ENCODE data around the gene MBD3L3.
"Not testable (repeated sequence)": the region's sequence is repeated elsewhere in the genome, so short reads cannot be mapped to it uniquely, and the experiment has no call there.

MBD3L3 gene

DNA sequence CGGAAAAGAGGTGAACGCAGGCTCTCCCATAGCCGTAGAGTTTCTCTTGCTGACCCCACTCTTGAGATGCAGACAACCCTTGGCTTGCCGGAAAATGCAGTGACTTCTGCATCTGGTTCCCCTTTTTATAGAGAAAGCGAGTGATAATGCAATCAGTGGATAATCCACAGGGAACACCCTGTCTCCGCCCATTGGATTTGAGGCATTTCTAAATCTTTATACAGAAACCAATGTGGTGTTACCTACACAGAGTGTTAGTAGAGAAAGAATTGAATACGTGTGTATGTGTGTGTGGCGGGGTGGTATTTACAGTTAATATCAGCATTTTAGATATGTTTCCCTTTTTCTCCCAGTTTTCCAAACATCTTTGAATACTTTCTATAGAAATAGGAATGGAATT is at the start of gene MBD3L3:
TSS of gene MBD3L3 (minus strand) at position 101 of the 400 bp plus-strand sequence. CDS start at position 30, 71 bp downstream.
- DNase-seq: not testable (repeated sequence)

DNA sequence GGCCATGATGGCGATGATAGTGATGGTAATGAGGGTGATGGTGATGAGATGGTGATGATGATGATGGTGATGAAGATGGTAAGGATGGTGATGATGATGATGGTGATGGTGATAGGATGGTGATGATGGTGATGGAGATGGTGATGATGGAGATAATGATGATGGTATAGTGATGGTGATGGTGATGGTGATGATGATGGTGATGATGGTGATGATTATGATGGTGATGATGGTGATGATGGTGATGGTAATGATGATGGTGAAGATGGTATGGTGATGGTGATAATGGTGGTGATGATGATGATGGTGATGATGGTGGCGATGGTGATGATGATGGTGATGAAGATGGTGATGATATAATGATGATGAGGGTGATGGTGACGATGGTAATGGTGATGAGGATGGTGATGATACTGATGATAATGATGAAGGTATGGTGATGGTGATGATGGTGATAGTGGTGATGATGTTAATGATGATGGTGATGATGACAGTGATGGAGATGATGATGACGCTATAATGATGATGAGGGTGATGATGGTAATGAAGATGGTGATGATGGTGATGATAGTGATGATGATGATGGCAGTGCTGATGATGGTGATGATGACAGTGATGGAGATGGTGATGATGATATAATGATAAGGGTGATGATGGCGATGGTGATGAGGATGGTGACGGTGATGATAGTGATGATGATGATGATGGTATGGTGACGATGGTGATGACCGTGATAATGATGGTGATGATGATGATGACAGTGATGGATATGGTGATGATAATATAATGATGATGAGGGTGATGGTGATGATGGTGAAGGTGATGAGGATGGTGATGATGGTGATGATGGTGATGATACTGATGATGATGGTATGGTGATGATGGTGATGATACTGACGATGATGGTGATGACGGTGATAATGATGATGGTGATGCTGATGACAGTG is 48.5 kb upstream of the MBD3L3 start:
- DNase-seq: no peak

DNA sequence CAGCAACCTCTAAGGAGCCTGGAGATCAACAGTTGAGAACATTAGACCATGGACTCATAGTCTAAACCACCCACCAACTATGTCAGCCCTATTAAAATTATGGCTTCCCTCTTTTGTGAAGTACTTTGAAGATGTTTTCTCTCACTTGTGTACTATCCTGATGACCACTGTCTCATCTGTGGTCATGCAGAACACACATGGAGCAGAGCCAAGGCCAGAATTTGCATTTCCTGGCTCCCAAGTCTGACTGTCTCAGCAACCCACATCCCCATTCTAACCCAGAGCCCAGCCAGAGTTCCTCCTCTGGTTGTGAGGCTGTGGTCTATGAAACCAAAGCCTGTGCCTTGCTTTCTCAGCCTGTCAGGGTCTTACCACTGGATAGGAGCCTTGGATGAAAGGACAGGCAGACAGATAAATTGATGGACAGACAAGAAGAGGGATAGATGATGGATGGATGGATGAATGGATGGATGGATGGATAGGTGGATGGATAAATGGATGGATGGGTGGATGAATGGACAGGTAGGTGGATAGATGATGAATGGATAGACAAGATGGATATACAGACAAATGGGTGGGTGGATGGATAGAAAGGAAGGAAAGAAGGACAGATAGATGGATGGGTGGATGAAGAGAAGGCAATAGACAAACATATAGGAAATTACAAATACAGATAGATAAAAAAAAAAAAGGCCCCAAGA is 46.4 kb upstream of the MBD3L3 start:
- DNase-seq: no peak

DNA sequence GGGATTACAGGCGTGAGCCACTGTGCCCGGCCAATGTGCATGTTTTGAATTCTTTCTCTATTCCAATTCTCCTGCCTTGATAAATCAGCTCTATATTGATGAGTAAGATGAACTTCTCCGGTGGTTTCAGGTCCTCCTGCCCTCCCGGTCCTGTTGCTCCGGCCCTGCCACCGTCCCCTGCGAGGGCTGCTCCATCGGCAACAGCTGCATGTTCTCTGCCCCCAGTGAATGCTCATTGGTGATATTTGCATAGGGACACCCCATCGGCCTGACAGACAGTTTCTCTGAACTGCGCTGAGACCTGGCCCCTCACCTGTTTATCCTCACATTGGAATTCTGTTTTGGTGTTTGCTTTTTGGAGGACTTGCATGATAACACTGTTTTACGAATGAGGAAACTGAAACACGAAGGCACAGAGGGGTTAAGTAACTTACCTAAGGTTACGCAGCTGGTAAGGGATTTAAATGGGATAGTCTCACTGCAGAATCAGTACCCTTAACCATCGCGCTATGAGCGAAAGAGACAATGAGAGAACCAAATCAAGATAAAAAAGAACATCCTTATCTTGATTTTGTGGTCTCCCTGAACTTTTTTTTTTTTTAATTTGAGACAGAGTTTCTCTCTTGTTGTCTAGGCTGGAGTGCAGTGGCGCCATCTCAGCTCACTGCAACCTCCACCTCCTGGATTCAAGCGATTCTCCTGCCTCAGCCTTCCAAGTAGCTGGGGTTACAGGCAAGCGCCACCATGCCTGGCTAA is 43.2 kb upstream of the MBD3L3 start:
- DNase-seq: no peak

DNA sequence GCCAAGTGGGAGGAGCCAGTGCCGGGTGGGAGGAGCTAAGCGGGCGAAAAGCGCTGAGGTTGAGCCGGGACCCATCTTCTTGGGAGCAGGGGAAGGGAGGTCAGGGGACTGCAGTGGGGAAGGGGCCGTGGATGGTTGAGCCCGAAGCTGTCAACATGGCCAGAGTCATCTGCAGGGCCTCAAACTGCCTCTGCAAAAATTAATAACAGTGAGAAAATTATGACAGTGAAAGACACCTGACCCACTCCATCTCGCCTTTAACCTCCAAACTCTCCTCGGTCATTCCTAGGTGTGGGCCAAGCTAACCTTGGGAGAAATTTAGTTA is 41.1 kb upstream of the MBD3L3 start:
- peak; percentile 76 for DNase-seq

DNA sequence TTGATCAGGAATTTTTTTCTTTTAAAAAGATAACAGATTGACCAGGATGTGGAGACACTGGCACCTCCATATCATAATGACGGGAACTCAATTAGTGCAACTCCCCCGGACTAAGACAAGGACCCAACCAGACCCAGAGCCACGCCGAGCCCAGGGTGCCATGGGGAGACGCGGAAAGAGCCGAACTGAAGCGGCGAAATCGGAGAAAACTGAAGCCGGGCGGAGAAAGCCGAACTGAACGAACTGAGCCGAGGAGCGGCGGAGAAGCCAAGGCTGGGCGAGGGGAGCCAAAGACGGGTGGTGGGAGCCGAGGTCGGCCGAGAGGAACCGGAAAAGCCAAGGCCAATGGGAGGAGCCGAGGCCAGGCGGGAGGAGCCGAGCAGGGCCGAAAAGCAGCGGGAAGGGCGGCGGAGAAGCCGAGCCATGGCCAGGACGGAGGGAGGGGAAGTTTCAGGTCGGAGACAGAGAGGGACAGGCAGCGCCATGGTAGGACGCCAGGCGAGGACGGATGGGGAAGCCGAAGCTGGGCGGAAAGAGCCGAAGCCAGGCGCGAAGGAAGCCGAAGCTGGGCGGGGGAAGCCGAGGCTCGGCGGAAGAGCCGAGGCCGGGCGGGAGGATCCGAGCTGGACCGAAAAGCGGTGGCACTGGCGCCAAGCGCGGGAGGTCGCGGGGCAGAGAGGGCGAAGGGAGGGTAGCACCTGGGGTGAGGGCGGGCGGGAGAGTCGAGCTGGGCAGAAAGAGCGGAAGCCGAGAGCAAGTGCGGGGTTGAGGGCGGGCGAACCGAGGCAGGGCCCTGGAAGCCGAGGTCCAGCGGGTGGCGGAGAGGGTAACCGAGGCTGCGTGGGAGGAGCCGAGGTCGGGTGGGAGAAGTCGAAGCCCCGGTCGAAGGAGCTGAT is 40.5 kb upstream of the MBD3L3 start:
- DNase-seq: peak; percentile 89

DNA sequence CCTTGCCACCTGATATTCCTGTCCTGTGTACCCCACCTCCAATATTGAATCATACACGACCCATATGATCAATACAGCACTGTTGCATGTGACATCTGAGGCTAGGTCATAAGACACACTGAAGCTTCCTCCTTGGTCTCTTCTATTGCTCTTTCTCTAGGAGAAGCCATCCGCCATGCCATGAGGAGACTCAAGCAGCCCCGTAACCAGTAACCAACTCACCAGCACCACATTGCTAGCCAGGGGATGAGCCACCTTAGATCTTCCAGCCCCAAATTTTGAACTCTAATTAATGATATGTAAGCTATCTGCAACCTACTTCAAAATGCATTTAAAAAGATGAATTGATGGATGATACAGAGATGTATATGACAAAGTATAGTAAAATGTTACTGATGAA is 39.6 kb upstream of the MBD3L3 start:
- no peak for DNase-seq

DNA sequence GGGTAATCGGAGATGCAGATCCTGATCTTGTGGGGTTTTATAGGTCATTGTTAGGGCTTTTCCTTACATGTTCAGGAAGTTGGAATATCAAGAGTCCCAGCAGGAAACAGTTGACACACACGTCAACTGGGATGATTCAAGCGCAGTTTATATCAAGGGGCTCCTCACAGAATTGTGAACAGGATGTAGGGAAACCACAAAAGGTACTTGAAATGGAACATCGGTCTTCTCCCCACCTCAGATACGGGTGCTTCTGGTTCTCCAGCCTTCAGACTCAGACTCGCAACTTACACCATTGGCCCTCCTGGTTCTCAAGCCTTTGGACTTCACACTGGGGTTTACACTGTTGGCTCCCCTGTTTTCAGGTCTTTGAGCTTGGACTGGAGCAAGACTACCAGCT is 30.5 kb upstream of the MBD3L3 start:
- no peak for DNase-seq

DNA sequence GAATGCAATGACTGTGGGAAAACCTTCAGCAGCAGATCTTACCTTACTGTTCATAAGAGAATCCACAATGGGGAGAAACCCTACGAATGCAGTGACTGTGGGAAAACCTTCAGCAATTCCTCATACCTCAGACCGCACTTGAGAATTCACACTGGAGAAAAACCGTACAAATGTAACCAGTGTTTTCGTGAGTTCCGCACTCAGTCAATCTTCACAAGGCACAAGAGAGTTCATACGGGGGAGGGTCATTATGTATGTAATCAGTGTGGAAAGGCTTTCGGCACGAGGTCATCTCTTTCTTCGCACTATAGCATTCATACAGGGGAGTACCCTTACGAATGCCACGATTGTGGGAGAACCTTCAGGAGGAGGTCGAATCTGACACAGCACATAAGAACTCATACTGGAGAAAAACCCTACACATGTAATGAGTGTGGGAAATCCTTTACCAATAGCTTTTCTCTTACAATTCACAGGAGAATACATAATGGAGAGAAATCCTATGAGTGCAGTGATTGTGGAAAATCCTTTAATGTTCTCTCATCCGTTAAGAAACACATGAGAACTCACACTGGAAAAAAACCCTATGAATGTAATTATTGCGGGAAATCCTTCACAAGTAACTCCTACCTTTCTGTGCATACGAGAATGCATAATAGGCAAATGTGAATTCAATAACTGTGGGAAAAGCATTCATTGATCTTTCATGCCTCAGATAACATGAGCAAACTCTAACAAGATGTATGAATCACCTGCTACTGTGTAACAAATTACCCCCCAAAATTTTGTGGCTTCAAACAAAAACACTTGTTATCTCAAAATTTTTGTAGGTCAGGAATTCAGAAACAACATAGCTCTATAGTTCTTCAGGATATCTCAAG is 24.8 kb upstream of the MBD3L3 start:
- no peak for DNase-seq

DNA sequence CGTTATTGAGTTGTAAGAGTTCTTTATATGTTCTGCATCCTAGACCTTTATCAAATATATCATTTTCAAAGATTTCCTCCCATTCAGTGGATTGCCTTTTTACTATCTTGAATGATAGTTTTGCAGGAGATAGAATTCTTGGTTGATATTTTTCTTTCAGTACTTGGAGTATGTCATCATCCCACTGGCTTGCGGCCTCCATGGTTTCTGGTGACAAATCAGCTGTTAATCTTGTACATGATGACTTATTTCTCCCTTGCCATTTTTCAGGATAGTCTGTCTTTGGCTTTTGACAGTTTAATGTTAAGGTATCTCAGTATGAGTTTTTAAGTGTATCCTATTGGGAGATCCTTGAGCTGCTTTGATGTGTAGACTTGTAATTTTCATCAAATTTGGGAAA is 19.5 kb upstream of the MBD3L3 start:
- DNase-seq: no peak

DNA sequence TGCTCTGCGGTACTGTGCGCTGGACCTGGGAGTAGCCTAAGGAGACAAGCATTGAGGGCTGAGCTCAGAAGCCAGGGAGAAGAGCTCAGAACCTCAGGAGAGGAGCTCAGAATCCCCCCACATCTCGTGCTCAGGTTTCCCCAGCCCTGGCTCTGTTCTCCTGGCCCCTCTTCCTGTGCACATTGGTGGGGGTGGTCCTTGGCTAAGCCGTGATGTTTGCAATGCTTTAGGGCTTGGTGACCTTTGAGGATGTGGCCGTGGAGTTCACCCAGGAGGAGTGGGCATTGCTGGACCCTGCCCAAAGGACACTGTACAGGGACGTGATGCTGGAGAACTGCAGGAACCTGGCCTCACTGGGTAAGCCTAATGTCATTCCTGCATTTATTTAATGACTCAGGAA is 17.7 kb upstream of the MBD3L3 start:
- DNase-seq: no peak

DNA sequence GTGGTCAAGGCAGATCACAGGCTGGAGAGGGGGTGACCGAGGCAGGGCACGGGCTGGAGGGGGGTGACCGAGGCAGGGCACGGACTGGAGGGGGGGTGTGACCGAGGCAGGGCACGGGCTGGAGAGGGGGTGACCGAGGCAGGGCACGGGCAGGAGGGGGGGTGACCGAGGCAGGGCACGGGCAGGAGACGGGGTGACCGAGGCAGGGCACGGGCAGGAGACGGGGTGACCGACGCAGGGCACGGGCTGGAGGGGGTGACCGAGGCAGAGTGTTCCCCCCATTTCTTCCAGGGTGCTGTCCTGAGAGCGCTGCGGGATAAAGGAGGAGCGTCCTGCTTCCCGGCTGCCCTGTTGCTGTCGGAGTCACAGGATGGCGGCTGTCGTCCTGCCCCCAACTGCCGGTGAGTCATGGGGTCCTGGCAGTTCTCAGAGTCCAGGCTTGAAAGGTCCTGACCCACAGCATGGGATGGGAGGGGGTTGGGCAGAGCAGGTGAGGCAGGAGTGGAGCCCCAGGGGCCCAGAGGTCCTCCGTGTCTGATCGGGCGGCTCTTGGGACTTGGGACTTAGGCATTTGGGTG is 16.3 kb upstream of the MBD3L3 start:
- no peak for DNase-seq

DNA sequence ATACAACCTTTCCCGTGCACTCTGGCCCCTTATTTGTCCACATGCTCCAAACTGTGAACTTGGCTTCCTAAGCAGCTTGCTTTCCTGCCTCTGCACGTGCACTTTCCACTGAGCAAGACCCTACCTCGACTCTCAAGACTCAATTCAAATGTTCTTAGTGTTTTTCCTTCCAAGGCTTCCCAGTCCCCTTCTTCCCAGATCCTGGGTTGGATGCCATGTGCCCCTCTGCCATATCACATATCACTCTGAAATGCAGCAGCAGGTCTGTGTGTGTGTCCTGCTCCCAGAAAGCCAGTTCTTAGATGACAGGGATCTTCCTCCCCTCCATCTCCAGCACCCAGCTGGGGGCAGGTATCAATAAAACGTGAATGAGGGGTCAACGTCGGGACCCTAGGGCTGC is 14.1 kb upstream of the MBD3L3 start:
- DNase-seq: no peak

DNA sequence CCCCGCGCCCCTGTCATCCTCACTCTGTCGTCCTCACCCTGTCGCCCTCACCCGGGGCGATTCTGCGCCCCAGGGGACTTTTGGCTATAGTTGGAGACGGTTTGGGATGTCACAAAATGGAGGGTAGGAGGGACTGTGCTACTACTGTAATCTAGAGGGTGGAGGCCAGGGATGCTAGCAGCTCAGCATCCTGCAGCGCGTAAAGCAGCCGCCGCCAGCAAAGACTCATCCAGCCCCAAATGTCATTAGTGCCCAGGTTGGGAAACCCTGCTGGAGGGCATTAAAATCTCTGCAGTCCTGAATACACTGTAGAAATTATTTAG is 11.4 kb upstream of the MBD3L3 start:
- no peak for DNase-seq

DNA sequence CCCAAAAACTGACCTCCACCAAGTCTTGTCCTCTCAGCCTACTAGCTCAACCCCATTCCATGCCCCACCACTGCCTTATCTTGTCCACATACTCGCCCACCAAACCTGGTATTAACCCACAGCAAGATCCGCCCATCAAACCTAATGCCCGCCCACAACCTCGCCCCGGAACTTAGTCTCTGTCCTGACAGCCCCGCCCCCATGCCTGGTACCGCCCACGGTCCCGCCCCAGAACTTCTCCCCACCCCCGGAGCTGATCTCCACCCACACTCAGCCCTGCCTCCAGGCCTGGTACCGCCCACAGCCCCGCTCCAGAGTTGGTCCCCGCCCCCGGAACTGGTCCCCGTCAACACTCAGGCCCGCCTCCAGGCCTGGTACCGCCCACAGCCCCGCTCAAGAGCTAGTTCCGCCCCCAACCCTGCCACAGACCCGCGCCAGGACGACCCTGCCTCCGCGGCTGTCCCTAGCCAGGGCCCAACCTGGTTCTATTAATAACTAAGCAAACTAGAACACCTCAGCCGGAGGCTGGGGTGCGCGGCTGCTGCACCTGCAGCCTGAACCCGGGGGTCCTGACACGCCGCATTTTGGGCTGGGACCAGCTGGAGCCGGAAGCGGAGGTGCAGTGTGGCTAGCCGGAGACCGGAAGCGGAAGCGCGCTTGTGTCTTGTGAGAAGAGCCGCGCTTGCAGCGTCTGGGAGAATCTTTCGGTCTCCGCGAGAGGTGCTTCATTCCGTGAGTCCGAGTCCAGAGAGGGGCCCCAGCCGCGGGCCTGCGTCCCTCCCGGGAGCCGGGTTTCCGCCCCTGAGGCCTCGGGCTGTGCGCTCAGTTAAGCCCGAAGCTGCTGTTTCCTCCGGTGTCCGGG is 10.8 kb upstream of the MBD3L3 start, which contains the start of gene ZNF557:
TSS of gene ZNF557 (plus strand) at position 662 of the 862 bp plus-strand sequence. CDS start 5,372 bp downstream, outside the sequence.
- DNase-seq: peak; percentile 98

DNA sequence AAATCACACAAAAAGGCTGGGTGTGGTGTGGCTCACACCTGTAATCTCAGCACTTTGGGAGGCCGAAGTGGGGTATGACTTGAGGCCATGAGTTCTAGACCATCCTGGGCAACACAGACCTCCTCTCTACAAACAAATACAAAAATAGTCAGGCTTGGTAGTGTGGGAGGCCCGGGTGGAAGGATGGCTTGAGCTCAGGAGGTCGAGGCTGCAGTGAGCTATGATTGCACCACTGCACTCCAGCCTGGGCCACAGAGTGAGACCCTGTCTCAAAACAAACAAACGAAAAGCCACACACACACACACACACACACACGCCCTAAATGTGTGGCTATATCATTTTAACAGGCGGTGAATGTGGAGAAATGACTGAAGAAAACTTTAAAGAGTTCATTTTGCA is 10.1 kb upstream of the MBD3L3 start:
- no peak for DNase-seq

DNA sequence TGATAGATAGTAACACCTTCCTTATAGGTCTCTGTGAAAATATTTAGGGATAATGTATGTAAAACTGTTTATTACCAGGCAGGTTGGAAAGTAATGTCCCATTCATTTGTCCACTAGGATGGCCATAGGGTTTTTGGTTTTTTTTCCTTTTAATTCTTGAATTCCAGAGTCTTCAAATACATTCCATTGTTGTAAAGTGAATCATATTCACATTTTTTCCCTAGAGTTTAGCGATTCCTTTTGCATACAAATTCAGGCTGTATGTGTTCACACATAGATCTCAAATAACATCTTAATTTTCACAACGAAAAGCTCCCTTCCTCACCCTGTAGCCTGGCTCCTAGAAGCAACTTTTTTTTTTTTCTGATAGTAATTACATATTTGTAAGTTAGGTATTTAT is 9.2 kb upstream of the MBD3L3 start:
- DNase-seq: no peak

DNA sequence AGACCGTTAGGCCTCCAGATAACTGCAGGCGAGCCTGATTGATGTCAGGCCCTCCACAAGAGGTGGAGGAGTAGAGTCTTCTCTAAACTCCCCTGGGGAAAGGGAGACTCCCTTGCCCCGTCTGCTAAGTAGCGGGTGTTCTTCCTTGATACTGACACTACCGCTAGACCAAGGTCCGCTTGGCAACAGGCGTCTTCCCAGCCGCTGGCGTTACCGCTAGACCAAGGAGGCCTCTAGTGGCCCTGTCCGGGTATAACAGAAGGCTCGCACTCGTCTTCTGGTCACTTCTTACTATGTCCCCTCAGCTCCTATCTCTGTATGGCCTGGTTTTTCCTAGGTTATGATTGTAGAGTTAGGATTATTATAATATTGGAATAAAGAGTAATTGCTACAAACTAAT is 8.6 kb upstream of the MBD3L3 start:
- DNase-seq: not testable (repeated sequence)

DNA sequence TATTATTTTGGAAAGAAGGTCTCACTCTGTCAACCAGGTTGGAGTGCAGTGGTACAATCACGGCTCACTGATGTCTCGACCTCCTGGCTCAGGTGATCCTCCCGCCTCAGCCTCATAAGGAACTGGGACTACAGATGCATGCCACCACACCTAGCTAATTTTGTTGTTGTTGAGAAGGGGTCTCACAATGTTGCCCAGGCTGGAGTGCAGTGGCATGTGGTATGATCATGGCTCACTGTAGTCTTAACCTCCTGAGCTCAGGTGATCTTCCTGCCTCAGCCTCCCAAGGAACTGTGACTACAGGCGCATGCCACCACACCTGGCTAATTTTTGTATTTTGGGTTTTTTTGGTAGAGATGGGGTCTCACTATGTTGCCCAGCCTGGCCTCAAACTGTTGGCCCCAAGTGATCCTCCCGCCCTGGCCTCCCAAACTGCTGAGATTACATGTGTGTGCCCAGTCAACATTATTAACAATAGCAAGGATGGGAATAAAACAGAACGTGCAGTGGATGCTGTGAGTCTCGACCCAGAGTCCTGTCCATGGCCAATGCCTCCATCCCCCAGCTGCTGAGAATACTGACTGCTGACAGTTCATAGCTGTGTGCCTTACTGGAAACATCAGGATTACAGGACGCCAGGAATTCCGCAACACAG is 5.4 kb upstream of the MBD3L3 start:
- no peak for DNase-seq

DNA sequence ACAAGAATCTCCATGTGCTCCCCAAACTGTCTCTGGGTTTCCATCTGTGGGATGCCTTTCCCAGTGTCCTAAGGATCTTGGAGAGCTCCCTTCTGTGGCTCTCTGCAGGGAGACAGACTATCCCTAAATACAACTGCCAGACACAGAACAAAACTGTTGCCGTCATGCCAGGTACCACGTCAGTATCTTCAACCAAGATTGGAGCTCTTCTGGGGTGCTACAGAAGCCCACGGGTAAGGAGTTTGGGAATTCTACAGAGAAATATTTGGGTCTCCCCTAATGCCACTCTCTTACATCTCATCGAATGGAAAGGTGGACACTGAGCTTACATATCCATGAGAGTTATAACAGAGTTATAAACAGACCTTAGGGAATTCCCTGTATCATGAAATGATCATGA is 4.9 kb upstream of the MBD3L3 start:
- DNase-seq: no peak
